GM19324 (cell line): ENCODE results near the gene PLA2G7.
"Not testable (repeated sequence)": the region's sequence is repeated elsewhere in the genome, so short reads cannot be mapped to it uniquely, and the experiment has no call there.

ENCODE experiments used
- ATAC-seq: cut with Tn5 transposase; IDR thresholded peaks from one replicate; pipeline ENCODE4 v1.9.1; 2021; ENCODE audit warnings: mild to moderate bottlenecking, moderate library complexity; ENCODE audit not compliant: unreplicated experiment, low FRiP score

The PLA2G7 gene

DNA sequence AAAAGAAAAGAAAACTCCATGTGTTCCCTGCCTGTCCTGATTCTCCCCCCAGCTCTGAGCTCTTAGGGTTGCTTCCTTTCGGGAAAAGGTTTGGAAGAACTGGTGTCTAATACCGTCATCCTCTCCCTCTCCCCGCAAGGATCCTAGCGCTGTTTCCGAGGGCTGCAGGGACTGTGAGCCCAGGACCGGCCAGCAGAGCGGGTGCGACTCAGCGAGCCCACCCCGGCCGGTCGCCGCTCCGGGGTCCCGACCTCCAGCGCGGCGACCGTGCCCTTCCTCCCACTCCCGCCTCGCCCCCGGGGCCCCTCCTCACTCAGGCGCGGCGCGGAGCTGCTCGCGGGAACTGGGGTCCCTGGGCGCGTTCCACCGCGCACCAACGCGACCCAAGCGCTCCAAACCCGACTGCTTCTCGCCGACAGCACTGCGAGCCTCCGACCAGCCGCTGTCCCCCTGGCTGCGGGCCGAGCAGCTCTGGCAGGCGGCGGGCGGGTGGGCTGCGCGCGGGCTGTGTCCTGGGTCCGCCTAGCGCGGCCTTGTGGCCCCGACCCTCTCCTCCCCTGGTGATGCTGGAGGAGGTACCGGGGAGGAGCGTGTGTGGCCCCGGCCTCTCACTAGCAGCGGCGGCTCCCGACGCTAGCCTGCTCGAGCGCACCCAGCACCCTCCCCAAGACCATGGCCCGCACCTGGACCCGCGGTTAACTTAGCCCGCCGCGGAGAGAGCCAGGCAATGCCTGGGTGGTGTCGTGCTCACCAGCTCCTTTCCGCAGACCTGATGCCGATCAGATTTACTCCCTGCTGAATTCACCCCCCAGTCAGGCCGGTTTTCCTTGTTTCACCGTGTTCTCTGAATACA is at the start of gene PLA2G7:
PLA2G7 (minus strand) TSS at position 509 of the 853 bp plus-strand sequence. CDS start 12,484 bp downstream, outside the sequence.
- no peak for ATAC-seq

DNA sequence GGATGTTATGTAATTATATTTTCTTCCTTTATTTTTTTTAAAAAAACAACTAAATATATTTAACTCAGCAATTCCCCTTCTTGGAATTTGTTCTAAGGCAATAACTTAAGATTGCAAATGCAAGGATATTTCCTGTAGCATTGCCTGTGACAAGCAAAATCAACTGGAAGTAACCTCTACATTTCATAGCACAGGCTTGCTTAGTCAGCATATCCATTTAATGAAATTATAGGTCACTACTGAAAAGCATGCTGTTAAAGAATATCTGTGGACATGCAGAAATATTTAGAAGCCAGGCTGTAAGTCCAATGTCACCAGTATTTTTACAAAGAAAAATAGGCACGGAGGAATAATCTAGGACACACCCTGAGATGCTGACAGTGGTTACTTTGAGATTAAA is 49.4 kb upstream of the PLA2G7 start:
- no peak for ATAC-seq

DNA sequence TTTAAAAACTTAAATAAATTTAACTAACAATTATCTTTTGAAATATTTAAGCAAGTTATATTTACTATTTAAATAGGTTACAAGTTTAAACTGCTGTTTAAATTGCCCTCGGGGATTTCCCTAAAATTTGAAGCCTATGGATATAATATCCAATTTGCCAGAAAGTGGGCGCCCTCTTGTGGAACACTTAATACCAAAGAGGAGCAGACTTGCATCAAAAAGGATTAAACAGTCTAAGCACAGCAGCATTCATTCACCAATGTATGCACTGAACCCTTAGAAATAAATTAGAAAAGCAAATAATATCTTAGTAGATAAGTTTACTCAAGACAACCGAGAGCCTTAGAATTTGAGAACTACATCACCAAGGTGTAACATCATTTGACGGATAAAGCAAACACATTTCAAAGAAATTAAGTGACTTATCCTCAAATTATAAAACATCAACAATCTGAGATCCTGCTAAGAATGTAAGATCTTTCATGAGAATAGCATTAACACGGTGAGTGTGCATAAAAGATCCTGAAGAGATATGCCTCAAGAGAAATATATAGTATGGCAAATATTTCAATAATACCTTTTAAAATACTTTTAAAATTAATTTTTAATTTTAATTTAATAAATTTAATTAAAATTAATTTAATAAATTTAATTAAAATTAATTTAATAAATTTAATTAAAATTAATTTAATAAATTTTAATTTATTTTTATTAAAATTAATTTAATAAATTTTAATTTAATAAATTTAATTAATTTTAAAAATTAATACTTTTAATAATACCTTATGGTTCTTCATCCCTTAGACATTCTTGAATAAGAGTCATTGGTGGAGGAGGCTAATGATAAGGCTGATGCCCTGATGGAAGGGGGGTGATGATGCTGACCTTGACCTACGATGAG is 46.6 kb upstream of the PLA2G7 start:
- no peak for ATAC-seq

GRCh38 chr6:46777476-46778346 is 42.5 kb upstream of the PLA2G7 start:
- ATAC-seq: no peak

- ATAC-seq: no peak
These were observed 41.0 kb upstream of the PLA2G7 start for GRCh38 chr6:46776070-46776712.

GRCh38 chr6:46774736-46775135 is 39.6 kb upstream of the PLA2G7 start:
- not testable (repeated sequence) for ATAC-seq

- ATAC-seq: no peak
These were observed 38.2 kb upstream of the PLA2G7 start for GRCh38 chr6:46773201-46773855.

DNA sequence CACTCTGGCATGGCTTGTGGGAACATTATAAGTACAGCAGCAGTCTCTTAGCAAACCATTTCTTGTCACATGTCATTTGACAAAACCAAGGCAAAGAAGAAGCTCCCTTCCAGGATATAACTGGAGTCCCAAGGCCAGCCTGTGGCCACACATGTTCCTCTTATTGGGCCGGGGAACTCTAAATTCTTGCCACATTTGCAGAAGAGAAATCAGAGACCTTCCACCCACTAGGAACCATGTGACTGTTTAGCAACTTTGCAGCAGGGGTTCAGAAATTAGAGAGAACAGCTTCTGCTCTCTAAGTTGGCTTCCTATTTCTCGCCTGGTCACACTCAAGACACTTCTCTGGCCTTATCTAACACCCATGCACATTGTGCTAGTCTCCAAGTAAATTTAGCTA is 37.6 kb upstream of the PLA2G7 start:
- ATAC-seq: no peak

DNA sequence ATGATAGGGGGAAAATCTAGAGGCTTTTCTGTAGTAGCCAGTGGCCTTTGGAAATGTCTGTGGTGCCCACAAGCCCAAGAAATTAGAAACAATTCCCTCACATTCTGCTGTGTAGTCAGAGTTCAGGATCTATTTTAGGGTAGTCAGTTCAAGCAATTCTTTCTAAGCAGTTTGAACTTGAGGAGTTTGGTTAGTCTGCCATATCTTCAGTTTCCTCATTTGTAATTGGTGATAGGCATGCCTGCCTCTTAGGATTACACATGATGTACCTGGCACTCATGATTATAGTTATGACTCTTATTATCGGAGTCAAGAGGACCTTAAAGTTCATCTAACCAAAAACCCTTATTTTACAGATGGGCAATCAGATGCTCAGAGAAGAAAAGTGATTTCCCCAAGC is 36.8 kb upstream of the PLA2G7 start:
- ATAC-seq: no peak

DNA sequence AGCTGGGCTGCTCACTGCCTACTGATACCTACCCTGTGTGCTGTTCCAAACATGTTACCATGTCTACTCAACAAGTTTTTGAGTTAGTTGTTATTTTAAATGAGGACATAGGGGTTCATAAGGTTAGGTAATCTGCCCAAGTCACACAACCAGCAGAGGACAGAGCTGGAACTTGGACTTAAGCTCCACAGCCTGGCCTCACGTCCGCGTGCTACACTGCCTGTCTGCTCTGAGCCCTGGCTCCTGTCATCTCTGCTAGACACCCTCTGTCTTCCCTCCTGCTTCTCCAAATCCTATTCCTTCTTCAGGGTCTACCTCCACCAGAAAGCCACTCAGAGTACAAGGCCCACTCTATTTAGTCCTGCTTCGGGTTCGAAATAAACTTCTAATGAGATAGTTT is 29.8 kb upstream of the PLA2G7 start:
- ATAC-seq: no peak

DNA sequence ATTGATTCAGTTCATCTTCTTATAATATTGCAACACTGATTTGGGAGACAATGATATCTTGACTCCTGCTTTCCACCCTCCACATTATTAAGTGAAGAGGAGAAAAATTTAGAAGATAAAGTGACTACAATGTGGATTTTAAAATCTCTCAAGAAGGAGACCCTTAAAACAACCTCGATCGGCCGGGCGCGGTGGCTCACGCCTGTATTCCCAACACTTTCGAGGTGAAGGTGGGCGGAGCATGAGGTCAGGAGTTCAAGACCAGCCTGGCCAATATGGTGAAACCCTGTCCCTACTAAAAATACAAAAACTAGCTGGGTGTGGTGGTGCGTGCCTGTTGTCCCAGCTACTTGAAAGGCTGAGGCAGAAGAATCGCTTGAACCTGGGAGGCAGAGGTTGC is 29.1 kb upstream of the PLA2G7 start:
- not testable (repeated sequence) for ATAC-seq

DNA sequence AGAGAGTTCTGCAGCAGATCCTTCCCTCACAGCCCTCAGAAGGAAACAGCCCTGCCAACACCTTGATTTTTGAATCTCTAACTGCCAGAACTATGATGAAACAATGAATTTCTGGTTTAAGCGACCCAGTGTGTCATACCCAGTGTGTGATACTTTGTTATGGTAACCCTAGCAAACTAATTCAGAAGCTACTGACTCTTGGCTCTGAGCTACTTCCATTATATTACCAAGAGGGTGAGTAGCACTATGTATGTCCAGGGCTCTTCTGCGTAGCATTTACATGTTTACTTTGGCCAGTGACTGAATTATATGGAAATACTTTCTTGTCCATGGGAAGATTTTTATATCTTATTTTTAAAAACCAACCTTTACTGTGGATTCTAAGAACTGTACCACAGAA is 28.3 kb upstream of the PLA2G7 start:
- no peak for ATAC-seq

DNA sequence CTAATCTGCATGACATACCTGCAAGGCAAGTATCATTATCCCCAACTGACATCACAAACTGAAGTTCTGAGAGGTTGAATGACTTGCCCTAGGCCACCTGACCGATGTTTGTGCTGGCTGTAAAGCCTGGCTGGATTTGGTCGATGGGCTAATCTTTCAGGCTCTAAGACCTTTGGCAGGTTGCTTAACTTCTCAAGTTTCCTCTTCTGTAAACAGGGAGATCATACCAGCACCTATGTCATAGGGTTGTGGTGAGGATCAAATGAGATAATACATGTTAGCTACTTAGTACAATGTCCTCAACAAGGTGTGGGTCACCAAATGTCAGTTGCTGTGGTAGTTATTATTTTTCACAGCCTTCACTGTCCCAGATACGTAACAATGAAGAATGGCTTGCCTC is 25.8 kb upstream of the PLA2G7 start:
- no peak for ATAC-seq

DNA sequence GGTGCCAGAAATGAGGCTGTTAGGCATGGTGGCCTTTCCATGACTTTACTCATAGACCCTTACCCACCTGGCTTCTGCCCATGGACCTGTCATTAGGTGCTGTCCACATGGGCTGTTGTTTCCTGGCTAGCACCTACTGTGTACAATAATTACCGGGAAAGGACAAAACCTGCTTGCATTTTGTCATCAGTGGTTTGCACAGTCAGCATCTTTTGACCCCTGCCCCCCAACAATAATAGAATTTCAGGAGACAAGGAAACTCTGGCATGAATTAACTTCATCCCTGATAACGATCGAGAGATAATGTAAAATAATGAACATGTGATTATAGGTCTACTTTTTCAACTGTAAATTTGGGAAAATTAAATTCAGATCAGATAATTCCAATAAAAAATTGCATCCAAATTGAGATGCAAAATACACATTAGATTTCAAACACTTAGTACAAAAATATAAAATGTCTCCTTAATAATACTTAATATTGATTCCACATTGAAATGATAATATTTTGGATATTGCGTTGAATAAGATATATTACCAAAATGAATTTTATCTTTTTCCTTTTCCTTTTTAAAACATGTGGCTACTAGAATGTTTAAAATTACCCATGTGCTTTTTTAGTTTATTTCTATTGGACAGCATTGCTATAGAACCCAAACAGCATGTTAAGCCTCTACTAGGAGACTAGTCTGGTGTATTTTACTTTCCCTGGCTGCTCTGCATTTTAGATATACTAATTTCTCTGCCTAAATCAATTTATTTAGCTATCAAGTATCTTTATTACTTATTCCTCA is 24.0 kb upstream of the PLA2G7 start:
- no peak for ATAC-seq

DNA sequence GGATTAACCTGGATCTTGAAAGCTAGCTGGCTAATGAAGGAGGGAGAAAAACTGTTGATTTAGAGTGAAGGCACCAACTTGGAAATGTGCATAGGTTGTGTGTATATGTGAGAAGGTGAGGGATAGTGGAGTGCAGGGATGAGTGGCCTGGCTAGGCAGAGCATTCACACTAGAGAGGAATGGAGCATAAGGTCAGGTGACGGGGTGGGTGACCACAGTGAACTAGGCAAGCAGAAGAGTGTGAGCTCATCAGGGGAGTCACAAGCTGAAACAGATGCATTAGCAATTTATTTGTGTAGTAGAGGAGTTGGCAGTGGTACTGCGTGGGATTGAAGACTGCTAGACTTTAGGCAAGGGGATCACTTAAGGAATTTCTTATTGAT is 22.0 kb upstream of the PLA2G7 start:
- ATAC-seq: no peak

DNA sequence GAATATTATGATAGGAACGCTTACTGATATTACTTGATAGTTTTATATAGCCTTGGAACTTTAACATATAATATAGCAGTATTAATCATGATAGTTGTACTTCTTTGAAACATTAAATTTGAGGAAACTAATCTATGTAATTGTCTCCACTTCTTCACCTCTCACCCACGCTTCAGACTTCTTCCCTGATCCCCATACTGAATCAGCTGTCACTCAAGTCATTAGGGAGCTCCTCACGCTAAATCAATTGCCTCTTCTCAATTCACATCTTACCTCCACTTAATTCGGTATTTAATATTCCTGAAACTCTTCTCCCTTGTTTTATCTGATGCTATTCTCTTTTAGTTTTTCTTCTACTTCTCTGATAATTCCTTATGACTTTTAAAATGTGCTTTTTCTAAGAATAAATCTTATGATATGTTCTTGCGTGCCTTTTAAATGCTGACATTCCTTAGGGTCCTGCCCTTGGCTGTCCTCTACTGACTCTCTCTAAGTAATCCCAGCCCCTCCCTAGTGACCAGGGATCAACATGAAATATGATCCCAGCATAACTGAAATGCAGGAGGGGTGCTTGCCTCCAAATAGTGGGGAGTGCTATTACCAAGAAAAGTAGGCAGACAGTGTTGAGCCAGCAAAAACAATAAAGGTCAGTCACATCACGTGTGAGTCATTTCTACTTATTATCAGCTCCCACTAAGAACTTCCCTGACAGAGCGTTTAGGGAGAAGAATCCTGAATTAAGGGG is 21.5 kb upstream of the PLA2G7 start:
- ATAC-seq: no peak

DNA sequence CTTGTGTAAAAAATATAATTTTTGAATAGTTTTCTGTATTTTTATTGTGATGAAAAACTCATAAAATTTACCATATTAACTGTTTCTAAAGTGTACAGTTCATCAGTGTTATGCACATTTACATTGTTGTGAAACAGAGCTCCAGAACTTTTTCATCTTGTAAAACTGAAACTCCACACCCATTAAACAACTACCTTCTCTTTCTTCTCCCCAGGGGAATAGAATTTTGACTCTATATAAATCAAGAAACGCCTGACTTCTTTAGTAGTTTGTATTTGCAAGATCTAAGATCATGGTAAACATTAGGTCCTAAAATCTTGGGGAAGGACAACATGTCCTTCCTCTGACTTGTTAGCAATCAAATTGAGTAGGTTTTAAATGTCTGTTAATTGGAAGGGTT is 20.7 kb upstream of the PLA2G7 start:
- ATAC-seq: no peak

- ATAC-seq: no peak
These were observed 16.5 kb upstream of the PLA2G7 start for GRCh38 chr6:46751658-46752057.
